HG02852 (cell line): Measurements from ENCODE around the gene SETD2.

Source experiments
- ATAC-seq: cut with Tn5 transposase; IDR thresholded peaks from one replicate; pipeline ENCODE4 v1.9.1; 2021; ENCODE audit warnings: mild to moderate bottlenecking, moderate library complexity; ENCODE audit not compliant: unreplicated experiment

SETD2 gene

DNA sequence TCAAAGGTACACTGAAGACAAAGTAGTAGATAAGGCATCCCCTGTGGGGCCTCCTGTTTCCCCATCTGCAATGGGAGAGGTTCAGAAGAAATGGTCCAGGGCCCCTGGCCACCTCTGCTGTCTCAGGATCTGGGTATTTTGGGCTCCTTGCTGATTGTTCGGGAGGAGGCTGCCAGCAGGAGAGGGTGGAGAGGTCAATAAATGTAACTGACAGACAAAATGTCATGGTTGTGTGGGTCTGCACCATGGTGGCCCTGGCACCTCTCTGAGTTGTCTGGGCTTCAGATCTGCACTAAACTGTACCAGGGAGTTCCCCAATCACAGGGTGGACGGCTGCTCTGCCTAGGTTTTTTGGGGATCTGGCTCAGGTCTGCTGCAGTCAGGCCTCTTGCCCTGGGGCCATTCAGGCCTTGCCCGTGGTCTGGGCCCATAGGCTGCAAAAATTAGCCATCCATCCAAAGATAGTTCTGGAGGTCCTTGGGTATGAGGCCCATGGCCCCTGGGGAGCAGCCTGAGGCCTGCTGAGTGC is 177.1 kb downstream of the SETD2 start:
- ATAC-seq = no peak

DNA sequence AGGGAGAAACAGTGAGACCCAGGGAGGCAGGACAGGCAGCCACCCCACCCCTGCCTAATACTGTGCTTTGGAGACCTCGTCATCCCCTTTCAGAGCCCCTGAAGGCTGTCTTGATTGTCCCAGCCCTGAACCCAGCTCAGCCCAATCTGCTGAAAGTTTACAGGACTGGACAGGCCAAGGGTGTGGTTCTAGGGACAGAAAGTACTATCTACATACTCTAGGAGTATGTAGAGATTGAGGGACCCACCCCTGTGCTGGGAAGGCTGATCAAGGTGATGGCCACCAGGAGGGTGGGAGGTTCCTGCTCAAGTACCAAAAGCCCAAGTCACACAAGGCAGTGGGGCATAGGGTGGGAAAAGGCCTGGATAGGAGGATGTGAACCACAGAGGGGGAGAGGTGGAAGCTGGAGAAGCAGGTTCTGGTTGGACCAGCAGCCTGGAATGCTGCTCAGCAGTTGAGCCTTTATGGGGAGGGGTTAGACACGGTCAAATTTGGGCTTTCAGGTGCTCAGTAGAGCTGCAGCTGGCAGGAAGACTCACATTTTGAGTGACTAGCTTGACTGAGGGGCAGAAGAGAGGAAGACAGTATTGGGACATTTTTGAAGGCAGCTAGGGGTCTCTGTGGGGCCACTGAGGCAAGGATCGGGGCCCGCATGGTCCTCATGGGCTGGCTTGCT is 177.7 kb downstream of the SETD2 start:
- ATAC-seq = no peak

DNA sequence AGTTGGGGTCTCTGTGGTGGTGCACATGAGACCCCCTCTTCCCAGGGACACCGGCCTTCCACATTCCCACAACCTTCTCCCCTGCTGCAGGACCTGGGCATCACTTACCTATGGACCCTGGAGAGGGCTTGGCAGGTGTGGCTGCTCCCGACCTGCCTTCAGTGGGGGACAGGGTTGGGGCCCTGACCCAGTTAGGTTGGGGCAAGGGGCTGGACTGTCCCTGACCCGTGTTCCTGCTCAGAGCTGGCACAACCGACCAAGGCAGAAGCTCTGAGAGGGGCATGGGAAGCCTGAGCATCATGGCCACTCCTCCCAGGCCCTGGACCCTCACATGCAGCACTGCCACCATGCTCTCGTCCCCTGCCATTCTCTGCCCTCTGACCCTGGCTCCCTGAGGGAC is 178.3 kb downstream of the SETD2 start:
- ATAC-seq = no peak

DNA sequence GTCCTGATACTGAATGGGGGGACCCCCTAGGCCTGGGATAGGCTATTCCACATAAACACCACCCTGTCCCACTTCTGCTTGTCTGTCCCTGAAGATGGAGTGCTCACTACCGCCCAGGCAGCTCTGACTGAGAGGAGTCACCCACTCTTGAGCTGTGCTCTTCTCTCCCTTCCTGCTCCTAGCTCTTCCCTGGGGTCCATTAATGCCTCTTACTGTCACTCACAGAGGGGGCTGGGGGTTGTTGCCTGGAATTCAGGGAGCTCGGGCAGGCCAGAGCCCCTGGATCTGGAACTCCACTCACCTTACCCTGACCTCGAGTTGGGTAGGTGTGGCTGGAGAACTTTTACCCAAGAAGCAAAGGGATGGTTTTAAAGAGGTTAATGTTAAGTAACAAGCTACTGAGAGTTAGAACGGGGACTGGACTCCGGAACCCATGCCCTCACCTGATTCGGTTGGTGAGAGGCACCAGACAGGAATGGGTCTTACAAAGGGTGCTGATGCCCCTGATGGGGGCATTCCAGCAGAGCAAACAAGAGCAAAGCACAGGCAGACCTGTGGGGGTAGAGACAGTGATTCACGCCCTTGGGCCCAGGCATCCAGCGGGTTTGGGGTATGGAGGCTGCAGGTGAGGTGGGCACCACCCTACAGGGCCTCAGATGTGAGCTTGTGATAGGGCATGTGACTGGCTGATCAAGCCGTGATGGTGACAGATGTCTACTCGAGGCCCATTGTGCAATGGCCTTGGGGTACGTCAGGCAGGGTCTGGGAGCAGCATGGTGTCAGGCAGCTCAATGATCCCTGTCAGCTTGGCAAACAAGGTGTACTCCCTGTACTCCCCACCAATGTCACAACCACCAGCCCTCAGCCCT is 179.1 kb downstream of the SETD2 start:
- no peak for ATAC-seq

DNA sequence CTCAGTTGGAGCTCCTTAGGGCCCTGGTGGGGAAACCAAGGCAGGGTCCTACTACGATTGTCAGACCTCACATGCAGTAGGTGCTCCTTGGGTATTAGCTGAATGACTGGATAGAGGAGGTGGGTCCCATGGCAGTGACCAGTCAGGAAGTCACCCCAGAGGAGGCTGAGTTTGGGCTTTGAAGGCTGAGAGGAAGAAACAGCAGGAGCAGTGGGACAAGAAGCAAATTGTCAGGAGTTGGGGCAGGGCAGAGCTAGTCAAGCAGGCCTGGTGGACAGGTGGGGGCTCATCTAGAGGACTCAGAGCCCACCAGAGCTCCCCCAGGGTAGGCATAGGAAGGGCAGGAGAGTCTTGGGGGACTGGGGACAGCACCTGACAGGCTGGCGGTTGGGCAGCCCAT is 181.4 kb downstream of the SETD2 start:
- ATAC-seq = no peak

DNA sequence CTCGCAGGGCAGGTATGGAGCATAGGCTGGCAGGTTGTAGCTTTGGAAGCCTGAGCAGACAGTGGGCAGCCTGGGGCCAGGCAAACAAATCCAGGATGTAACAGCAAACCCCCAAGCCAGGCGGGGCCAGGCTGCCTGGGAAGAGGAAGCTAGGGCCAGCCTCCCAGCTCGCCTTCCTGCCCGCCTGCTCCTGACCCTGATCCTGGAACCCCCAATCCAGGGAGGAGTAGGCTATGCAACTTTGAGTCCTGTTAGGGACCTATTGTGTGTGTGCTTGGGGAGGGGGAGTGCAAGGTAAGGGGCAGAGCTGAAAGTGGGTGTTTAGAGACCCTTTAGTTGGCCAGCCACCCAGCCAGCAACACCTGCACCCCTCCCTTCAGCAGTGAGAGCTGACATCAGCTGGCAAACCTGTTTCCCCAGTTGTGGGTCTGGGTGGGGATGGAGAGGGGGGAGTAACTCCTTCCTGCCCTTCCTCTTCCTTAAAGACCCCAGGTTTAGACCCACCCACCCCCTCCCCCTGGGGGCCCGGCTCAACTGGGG is 181.9 kb downstream of the SETD2 start:
- ATAC-seq = no peak

DNA sequence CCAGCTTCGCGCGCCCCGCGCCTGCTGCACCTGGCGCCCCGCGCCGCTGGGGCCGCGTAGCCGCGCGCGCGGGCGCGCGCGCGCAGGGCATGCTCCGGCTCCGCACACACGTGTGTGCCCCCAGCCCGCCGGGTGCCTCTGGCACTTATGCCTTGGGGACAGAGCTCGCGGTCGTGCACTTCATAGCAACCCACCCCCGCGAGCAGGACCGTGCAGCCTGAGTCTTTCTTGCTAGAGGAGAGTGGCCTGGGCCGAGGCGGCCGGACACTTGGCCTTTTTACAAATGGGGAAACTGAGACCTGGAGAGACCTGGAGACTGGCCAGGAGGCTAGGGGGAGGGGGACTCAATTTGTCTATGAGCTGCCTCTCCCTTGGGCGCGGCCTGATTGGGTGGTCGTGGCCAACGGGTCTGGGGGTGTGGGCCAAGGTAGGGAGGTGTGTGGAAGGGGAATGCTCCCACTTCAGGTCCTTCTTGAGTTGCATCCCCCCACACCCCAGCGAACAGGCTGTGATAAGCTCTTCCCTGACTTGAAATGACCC is 183.9 kb downstream of the SETD2 start:
- ATAC-seq = no peak

DNA sequence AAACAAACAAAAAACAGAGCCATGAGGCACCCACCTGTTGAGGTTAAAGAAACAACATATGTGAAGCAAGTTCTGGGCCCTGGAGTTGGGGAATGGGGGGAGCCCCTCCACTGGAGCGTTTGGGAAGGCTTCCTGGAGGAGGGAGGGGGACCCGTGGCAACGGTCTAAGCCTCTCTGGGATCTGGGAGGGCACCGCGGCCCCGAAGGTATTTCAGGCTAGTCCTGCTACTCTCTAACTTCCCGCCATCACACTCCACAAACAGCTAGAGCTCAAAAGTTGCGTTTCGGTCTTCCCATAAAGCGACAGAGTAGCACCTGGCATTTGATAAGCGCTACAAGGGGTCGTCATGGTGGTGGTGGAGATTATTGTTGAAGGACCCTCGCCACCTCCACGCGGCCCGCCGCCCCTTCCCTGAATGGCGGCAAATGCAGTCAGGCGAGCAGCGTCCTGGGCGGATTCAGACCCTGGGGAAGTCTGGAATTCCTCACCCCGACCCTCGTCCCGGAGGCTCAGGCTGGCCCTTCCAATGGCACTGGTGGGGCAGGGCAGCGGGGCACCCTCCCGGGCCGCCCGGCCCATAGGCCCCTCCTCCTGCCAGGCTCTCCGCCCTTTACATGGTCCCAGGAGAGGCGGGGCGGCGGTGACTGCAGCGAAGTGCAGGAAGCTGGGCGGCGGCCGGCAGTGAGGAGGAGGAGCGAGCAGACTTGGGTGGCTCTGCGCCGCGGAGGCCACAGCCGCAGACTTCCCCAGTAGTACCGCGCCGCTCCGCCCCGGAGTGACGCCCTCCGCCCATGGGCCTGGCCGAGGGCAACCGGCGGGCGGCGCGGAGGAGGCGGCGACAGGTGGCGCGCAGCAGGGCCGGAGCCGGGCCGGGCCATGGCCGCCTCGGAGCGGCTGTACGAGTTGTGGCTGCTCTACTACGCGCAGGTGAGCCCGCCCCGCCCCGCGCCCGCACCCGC is 184.6 kb downstream of the SETD2 start, which contains the start of gene NBEAL2:
Gene NBEAL2 (plus strand): TSS at position 682 of the 960 bp plus-strand sequence. CDS start 196 bp downstream, at position 878.
- peak; percentile 71 for ATAC-seq

DNA sequence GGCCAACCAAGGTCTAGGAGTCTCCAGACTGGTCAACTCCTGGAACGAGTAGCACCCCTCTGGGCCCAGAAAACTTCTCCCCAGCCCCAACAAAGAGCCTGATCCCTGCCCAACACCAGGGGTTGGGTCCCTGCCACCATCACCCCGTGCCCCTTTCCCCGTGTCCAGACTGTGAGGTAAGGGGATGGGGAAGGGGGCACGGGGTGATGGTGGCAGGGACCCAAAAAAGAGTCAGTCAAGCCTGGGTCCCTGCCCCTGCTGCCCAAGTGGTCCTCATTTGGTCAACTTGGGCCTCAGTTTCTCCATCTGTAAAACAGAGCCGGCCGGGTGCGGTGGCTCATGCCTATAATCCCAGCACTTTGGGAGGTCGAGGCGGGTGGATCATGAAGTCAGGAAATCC is 185.5 kb downstream of the SETD2 start:
- no peak for ATAC-seq

DNA sequence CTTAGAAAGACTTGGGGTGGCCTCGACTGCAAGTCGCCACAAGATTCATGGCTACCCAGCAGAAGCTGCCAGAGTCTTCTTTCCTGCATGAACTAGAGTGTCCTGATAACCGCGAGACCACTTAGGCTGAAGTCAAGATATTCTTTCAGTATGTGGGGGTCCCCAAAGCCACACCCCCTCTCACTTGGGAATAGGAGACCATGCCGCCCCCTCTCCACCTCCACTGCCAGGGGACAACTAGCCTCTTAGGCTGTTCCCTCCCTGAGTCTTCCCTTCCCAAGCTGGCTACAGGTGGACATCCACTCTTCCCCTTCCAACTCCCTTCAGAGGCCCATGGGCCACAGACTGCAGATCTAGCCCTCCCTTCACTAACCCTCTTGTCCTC is 186.1 kb downstream of the SETD2 start:
- no peak for ATAC-seq

DNA sequence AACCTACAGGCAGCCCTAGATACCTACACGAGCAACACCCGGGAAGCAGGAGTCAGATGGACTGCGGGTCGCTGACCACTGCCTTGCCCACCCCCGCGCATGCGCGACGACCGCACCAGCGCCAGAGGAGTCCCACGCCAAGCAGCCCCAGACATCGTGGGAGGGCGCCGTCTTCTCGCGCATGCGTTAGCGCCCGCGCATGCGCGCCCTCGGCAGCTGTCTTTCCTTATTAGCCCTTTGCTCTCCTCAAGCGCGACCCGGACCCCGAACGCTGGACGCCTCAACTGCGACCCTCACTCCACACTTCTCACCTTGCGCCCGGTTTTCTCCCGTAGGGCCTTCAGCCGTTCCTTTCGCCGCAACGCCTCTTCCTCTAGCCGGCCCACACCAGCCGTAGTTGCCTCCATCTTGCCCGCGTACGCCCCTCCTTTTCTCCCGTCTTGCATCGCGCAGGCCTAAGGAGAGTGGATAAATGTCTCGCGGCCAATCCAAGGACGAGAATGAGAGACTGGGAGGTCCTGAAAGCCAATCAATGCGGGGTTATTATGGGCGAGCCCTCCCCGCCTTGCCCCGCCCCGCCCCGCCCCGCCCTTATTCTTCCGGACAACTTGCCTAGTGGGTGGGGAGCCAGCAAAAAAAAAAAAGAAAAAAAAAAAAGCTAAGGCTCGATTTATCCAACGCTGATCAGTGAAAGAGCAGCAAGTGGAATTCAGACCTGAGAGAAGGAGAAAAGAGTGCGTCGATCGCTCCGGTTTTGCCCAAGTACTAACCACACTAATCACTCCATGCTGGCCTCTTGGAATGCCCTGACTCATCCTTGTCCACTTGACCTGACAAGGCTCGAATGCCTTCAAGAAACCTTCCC is 187.4 kb downstream of the SETD2 start, which contains the start of gene CCDC12:
Gene CCDC12 (minus strand): TSS at position 420 of the 865 bp plus-strand sequence. CDS start 13 bp downstream, at position 407.
- ATAC-seq = peak; percentile 63

DNA sequence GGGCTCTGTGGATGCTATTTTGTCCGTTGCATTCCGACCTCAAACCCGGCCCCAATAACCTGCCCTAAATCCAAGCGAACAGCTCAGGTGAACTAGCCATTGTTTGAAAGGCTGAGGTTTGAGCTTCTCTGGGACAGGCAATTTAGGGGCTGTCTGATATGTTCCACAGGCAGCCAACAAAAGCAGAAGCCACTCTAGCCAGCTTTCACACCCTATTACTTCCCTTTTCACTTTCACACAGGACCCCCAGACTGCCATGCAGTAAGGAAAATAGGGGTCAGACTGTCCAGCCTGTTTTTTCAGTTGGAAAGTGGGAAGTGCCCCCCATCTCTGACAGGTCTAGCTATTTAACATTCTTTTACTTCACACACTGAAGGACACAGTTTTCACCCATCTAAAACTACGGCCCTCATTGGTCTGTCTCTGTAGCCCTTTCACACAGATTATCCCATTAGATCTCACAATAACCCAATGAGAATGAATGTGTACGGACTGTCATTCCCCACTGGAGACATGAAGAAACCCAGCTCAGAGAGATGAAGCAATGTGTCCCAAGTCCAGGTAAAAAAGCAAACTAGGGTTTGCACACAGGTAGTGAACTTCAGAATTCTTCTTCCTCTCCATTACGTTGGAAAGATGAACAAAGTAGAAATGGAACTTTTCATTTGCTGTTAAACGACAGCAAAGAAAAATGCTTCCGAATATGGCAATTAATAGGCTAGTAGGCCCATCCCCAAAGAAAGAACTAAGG is 189.3 kb downstream of the SETD2 start:
- ATAC-seq = no peak

DNA sequence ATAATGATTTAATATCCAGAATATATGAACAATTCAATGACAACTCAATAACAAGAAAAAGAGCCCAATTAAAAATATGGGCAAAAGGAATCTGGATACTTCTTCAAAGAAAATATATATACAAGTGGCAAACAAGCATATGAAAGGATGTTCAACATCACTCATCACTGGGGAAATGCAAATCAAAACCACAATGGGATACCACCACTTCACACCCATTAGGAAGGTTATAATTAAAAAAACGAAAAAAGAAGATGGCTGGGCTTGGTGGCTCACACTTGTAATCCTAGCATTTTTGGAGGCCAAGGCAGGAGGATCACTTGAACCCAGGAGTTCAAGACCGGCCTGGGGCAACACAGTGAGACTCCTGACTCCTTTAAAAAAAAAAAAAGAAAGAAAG is 191.5 kb downstream of the SETD2 start:
- ATAC-seq = no peak

DNA sequence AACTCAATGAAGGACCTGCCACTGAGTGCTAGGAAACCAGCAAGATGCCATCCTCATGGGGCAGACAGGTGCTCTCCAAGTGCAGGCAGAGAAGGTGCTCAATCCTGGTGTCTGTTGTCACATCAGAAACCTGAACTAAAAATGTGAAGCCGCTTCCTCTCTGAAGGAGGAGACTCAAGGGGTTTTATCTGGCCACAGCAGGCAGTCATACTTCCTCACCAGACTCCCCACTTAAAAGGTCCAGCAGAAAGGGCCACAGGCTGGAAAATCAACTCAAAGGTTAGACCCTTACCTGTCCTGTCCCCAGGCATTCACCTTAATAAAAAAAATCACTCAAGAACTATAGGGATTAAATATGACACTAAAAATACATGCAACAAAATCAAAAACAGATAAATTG is 192.2 kb downstream of the SETD2 start:
- ATAC-seq = no peak

DNA sequence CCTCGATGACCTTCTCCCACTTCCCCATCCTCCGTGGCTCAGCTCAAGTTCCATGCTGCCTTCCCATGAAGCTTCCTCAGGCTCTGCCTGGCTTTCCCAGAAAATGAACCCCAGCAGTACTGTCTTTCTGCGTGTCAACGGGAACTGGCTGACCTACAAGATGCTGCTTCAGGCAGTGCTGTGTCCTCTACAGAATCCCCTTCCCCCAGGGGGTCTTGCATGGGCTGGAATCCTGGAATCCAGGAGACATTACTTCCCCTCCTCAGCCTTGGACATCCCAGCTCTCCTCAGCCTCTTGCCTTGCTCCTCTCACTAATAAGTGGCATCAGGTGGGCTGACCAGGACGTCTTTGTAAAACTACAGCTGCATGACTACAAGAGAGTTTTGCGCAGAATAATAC is 192.8 kb downstream of the SETD2 start:
- ATAC-seq = no peak

DNA sequence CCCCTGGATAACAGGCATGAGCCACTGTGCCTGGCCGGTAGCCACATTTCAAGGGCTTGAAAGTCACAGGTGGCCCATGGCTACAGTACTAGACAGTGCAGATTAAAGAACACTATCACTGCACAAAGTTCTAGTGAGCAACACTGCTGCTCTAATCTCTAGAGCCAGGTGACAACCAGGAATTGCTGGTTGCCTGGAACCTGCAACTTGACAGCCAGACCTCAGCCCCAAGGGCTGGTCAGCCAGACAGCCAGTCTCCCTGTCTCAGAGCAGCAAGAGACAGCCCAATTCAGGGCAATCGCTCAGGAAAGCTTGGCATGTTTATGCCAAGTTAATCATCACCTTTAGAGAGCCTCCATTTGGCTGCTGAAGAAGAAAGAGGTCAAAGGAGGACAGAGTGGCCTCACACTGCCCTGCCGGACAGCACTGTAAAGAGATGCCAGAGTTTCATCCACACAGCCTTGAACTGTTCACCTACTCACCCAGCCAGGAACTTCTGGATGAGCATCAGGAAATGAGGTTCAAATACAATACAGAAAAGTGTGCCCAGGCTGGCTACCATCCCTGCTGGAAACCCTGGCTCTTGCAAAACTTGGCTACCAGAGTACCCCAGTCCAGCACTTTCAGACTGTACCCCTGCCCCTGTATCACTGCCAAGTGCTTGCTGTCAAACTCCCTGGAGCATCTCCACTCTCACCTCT is 193.4 kb downstream of the SETD2 start:
- no peak for ATAC-seq

DNA sequence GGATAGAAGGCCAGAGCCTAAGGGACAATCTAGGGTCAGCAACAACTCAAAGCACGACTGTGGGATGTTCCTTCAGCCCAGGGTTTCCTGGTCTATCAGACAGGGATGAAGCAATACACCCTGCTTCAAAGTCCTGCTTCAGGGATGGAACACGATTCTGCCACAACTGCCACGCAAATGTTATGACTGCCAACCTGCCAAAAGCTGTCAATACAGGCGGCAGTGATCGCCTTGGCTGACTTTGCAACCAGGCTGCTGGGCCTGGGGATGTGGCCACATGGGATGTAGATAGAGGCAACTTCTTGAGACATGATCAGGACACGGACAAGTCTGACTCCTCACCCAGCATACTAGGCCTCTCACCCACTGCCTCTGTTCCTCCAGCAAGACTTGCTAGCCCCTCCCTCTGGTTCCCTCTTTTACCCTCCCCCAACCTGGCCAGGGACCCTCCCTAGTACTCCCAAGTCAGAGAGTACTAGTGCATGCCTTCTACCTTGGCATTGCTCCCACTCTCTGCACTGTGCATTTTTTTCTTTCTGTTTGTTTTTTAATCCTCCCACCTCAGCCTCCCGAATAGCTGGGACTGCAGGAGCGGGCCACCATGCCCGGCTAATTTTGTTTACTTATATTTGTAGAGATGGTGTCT is 195.0 kb downstream of the SETD2 start:
- ATAC-seq = no peak
